PC-3 (cell line): ENCODE results near the gene ALDH7A1.

ENCODE experiments used
- CTCF ChIP-seq: fragments of 300-600 bp; sonication (generic); conservative IDR thresholded peaks from 2 replicates; pipeline ENCODE4 v1.5.1; 2017; ENCODE audit warnings: antibody characterized with exemption, low read depth, mild to moderate bottlenecking, low read length
- EZH2 ChIP-seq: fragments of 300-600 bp; sonication (generic); IDR thresholded peaks from one replicate; pipeline ENCODE4 v1.6.1; 2017; ENCODE audit warnings: antibody characterized with exemption, mild to moderate bottlenecking, low read length; ENCODE audit not compliant: unreplicated experiment

- TF ChIP-seq CTCF = peak; percentile 59
- no peak for TF ChIP-seq EZH2
Observed at GRCh38 chr5:126594748-126595485, at the start of gene ALDH7A1.
